Measurements from ENCODE around the gene GOLGA8H.
"Not testable (repeated sequence)": the region's sequence is repeated elsewhere in the genome, so short reads cannot be mapped to it uniquely, and the experiment has no call there.

GOLGA8H gene, protein sequence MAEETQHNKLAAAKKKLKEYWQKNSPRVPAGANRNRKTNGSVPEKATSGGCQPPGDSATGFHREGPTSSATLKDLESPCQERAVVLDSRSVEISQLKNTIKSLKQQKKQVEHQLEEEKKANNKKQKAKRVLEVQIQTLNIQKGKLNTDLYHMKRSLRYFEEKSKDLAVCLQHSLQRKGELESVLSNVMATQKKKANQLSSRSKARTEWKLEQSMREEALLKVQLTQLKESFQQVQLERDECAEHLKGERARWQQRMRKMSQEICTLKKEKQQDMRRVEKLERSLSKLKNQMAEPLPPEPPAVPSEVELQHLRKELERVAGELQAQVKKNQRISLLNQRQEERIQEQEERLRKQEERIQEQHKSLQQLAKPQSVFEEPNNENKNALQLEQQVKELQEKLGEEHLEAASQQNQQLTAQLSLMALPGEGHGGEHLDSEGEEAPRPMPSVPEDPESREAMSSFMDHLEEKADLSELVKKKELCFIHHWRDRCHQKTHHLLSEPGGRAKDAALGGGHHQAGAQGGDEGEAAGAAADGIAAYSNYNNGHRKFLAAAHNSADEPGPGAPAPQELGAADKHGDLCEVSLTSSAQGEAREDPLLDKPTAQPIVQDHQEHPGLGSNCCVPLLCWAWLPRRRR

DNA sequence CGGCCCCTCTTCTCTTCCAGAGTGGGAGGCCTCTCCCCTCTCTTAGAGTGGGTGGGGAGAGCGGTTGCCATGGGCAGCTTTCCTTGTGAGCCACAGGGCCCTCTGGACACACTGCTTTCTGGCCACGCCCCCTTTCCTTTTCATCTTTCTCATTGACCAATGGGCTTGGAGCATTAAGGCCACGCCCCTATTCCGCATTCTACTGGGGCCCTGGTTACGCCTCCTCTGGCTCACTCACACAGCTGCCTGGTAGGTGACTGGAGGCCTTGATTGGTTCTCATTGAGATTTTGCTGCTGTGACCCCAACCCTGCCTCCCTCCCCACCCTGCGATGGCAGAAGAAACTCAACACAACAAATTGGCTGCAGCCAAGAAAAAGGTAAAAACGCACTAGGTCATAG is at the start of gene GOLGA8H:
GOLGA8H (plus strand) TSS at position 233 of the 400 bp plus-strand sequence; CDS start at position 331, 98 bp downstream.
- not testable (repeated sequence) for H3K9me3 ChIP-seq (ENCODE audit: insufficient read depth, low read length); H3K9ac ChIP-seq (ENCODE audit: low read length); H3K4me3 ChIP-seq (ENCODE audit: low read length); H3K4me2 ChIP-seq (ENCODE audit: low read length); H3K27ac ChIP-seq (ENCODE audit: low read length); H3K27me3 ChIP-seq (ENCODE audit: low read depth, low read length); H3K79me2 ChIP-seq (ENCODE audit: low read length); H3K36me3 ChIP-seq (replicated peaks; ENCODE audit: low read depth, low read length); H2AFZ ChIP-seq (ENCODE audit: low read depth, low read length); H4K20me1 ChIP-seq (ENCODE audit: insufficient read depth, low read length); H3K4me1 ChIP-seq (ENCODE audit: low read length)

DNA sequence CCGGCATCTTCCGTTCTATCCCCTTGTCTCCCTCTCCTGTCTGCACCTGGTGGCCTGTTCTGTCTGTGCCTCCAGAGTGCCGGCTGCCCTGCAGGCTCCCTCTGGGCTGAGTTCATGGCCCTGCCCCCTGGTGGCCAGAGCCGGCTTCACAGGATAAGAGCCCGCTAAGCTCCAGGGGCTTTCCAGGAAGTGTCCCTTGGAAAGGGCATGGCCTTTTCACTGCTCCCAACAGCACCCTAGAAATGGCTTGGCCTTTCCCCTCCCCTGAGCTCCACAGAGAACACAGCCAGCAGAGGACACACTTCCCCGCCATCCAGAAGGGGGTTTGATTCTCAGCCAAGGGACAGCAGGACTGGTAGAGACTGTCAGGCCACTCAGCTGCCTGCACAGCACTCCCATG is 36.9 kb upstream of the GOLGA8H start:
- H2AFZ ChIP-seq (ENCODE audit: low read depth, low read length); H3K36me3 ChIP-seq (replicated peaks; ENCODE audit: low read depth, low read length); H3K9me3 ChIP-seq (ENCODE audit: insufficient read depth, low read length); H4K20me1 ChIP-seq (ENCODE audit: insufficient read depth, low read length); H3K27me3 ChIP-seq (ENCODE audit: low read depth, low read length); H3K79me2 ChIP-seq (ENCODE audit: low read length); H3K4me3 ChIP-seq (ENCODE audit: low read length); H3K4me2 ChIP-seq (ENCODE audit: low read length); H3K9ac ChIP-seq (ENCODE audit: low read length); H3K4me1 ChIP-seq (ENCODE audit: low read length); H3K27ac ChIP-seq (ENCODE audit: low read length): not testable (repeated sequence)

GRCh38 chr15:30573012-30573491 is 30.8 kb upstream of the GOLGA8H start:
- H2AFZ ChIP-seq (ENCODE audit: low read depth, low read length); H3K9ac ChIP-seq (ENCODE audit: low read length); H3K9me3 ChIP-seq (ENCODE audit: insufficient read depth, low read length); H3K4me1 ChIP-seq (ENCODE audit: low read length); H3K4me3 ChIP-seq (ENCODE audit: low read length); H3K27me3 ChIP-seq (ENCODE audit: low read depth, low read length); H3K4me2 ChIP-seq (ENCODE audit: low read length); H3K79me2 ChIP-seq (ENCODE audit: low read length); H3K36me3 ChIP-seq (replicated peaks; ENCODE audit: low read depth, low read length); H4K20me1 ChIP-seq (ENCODE audit: insufficient read depth, low read length); H3K27ac ChIP-seq (ENCODE audit: low read length): not testable (repeated sequence)

DNA sequence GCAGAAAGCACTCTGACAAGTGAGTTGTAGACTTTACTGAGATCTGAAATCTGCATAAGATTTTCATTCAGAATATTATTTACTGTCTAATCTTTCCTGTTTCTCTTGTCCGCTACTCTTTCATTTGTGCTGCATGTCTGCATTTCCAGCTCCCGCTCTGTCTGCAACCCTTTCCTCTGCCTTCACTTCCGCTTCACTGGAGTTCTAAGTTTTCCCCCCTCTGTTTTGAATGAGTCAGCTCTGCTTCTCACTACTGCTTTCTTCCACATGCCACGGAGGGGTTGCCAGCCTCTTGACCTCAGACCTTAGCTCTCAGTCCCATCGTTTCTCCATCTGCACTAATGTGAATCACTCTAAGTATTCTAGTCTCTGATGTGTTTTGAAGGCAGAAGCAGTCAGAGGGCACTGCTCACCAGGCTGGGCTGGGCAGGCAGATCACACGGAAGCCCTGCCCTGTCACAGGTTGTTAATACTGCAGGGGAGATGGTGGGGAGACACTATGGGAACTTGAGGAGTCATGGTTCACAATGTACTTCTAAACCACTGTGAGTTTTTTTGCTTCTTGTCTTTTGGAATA is 24.3 kb upstream of the GOLGA8H start:
- not testable (repeated sequence) for H3K27me3 ChIP-seq (ENCODE audit: low read depth, low read length); H2AFZ ChIP-seq (ENCODE audit: low read depth, low read length); H3K79me2 ChIP-seq (ENCODE audit: low read length); H3K4me3 ChIP-seq (ENCODE audit: low read length); H4K20me1 ChIP-seq (ENCODE audit: insufficient read depth, low read length); H3K4me2 ChIP-seq (ENCODE audit: low read length); H3K9me3 ChIP-seq (ENCODE audit: insufficient read depth, low read length); H3K4me1 ChIP-seq (ENCODE audit: low read length); H3K27ac ChIP-seq (ENCODE audit: low read length); H3K9ac ChIP-seq (ENCODE audit: low read length); H3K36me3 ChIP-seq (replicated peaks; ENCODE audit: low read depth, low read length)

- H3K27ac ChIP-seq (ENCODE audit: low read length); H3K9me3 ChIP-seq (ENCODE audit: insufficient read depth, low read length); H3K4me2 ChIP-seq (ENCODE audit: low read length); H2AFZ ChIP-seq (ENCODE audit: low read depth, low read length); H3K36me3 ChIP-seq (replicated peaks; ENCODE audit: low read depth, low read length); H3K4me1 ChIP-seq (ENCODE audit: low read length); H3K79me2 ChIP-seq (ENCODE audit: low read length); H3K9ac ChIP-seq (ENCODE audit: low read length); H3K4me3 ChIP-seq (ENCODE audit: low read length); H3K27me3 ChIP-seq (ENCODE audit: low read depth, low read length); H4K20me1 ChIP-seq (ENCODE audit: insufficient read depth, low read length): not testable (repeated sequence)
Observed at GRCh38 chr15:30580716-30581115, 23.1 kb upstream of the GOLGA8H start.

DNA sequence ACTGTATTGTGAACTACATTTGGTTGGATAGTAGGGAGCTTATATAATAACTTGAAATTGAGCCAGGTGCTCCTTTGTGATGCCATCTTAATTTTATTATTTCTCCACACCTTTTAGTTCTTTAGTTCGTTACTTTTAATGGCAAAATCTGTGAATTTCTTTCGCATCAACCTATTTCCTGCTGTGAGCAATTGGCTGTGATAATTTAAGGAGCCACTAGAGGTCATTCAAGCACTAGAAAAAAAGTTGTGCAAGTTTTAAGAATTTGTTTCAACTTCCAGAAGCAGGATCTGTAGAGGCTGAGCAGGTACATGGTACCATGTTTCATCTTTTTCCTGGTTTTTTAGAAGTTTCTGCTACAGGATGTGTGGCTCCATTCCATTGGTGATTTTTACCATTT is 4.9 kb upstream of the GOLGA8H start:
- not testable (repeated sequence) for H3K36me3 ChIP-seq (replicated peaks; ENCODE audit: low read depth, low read length); H3K27ac ChIP-seq (ENCODE audit: low read length); H3K9me3 ChIP-seq (ENCODE audit: insufficient read depth, low read length); H3K79me2 ChIP-seq (ENCODE audit: low read length); H3K9ac ChIP-seq (ENCODE audit: low read length); H3K4me1 ChIP-seq (ENCODE audit: low read length); H3K4me3 ChIP-seq (ENCODE audit: low read length); H3K27me3 ChIP-seq (ENCODE audit: low read depth, low read length); H3K4me2 ChIP-seq (ENCODE audit: low read length); H2AFZ ChIP-seq (ENCODE audit: low read depth, low read length); H4K20me1 ChIP-seq (ENCODE audit: insufficient read depth, low read length)

DNA sequence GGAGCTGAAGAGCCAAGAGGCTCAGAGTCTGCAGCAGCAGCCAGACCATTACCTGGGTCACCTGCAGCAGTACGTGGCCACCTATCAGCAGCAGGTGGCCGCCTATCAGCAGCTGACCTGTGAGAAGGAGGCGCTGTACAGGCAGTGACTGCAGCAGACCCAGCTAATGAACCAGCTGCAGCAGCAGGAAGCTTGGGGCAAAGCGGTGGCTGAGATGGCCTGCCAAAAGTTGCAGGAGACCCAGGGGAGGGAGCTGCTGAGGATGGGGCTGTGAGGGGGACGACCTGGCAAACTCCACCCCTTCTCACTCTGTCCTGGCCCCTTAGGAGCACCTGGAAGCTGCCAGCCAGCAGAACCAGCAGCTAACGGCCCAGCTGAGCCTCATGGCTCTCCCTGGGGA is 8.4 kb downstream of the GOLGA8H start:
- H3K4me3 ChIP-seq (ENCODE audit: low read length); H3K4me2 ChIP-seq (ENCODE audit: low read length); H4K20me1 ChIP-seq (ENCODE audit: insufficient read depth, low read length); H3K4me1 ChIP-seq (ENCODE audit: low read length); H3K27me3 ChIP-seq (ENCODE audit: low read depth, low read length); H2AFZ ChIP-seq (ENCODE audit: low read depth, low read length); H3K79me2 ChIP-seq (ENCODE audit: low read length); H3K27ac ChIP-seq (ENCODE audit: low read length); H3K9me3 ChIP-seq (ENCODE audit: insufficient read depth, low read length); H3K9ac ChIP-seq (ENCODE audit: low read length); H3K36me3 ChIP-seq (replicated peaks; ENCODE audit: low read depth, low read length): not testable (repeated sequence)

GRCh38 chr15:30621342-30621741 is 17.5 kb downstream of the GOLGA8H start:
- H3K4me1 ChIP-seq (ENCODE audit: low read length); H3K4me2 ChIP-seq (ENCODE audit: low read length); H3K36me3 ChIP-seq (replicated peaks; ENCODE audit: low read depth, low read length); H4K20me1 ChIP-seq (ENCODE audit: insufficient read depth, low read length); H2AFZ ChIP-seq (ENCODE audit: low read depth, low read length); H3K27ac ChIP-seq (ENCODE audit: low read length); H3K9me3 ChIP-seq (ENCODE audit: insufficient read depth, low read length); H3K27me3 ChIP-seq (ENCODE audit: low read depth, low read length); H3K4me3 ChIP-seq (ENCODE audit: low read length); H3K79me2 ChIP-seq (ENCODE audit: low read length); H3K9ac ChIP-seq (ENCODE audit: low read length): not testable (repeated sequence)

GRCh38 chr15:30625436-30626193 is 21.8 kb downstream of the GOLGA8H start, which contains the start of gene ARHGAP11B:
TSS of gene ARHGAP11B (plus strand) at chr15:30626128.
- Histone ChIP-seq H3K9ac (ENCODE audit: low read length) (peak within 1 kb of the TSS; percentile 99), H3K79me2 (ENCODE audit: low read length) (peaks cover 51% of the 10 kb centered on the region), H3K27ac (ENCODE audit: low read length) (peak within 1 kb of the TSS; percentile 89), H3K4me3 (ENCODE audit: low read length) (peak within 1 kb of the TSS; percentile 93), H3K4me2 (ENCODE audit: low read length) (peak within 1 kb of the TSS; percentile 70)
- H3K9me3 ChIP-seq (ENCODE audit: insufficient read depth, low read length); H3K36me3 ChIP-seq (replicated peaks; ENCODE audit: low read depth, low read length); H4K20me1 ChIP-seq (ENCODE audit: insufficient read depth, low read length); H3K27me3 ChIP-seq (ENCODE audit: low read depth, low read length); H3K4me1 ChIP-seq (ENCODE audit: low read length); H2AFZ ChIP-seq (ENCODE audit: low read depth, low read length): not testable (repeated sequence)
